GM20000 (cell line): ENCODE results near the gene BRD1.

ENCODE experiments used
- DNase-seq: peaks from one replicate; pipeline ENCODE4 v3.0.0; 2012; ENCODE audit warnings: low spot score
- CTCF ChIP-seq: IDR thresholded peaks from 2 replicates; pipeline ENCODE4 v1.5.1; 2012; ENCODE audit warnings: mild to moderate bottlenecking, control low read depth; ENCODE audit errors: extremely low read depth, missing control alignments

Gene BRD1

GRCh38 chr22:49749227-49749626 lies 78.4 kb downstream of the BRD1 start:
- DNase-seq = peak; percentile 26
- no peak for TF ChIP-seq CTCF

GRCh38 chr22:49748514-49748913 lies 79.2 kb downstream of the BRD1 start:
- no peak for DNase-seq

GRCh38 chr22:49747716-49748115 lies 80.0 kb downstream of the BRD1 start:
- no peak for TF ChIP-seq CTCF
- DNase-seq = no peak

More at GRCh38 chr22:49748514-49748913, 79.2 kb downstream of the BRD1 start:
- no peak for TF ChIP-seq CTCF

- TF ChIP-seq CTCF = no peak
- DNase-seq = no peak
These were observed 80.5 kb downstream of the BRD1 start for GRCh38 chr22:49747130-49747529.

- TF ChIP-seq CTCF = no peak
- DNase-seq = no peak
These were observed 81.6 kb downstream of the BRD1 start for GRCh38 chr22:49746065-49746464.

- no peak for DNase-seq
- TF ChIP-seq CTCF = no peak
These were observed 87.4 kb downstream of the BRD1 start for GRCh38 chr22:49740242-49740641.

- no peak for TF ChIP-seq CTCF
- DNase-seq = no peak
These were observed 88.5 kb downstream of the BRD1 start for GRCh38 chr22:49739138-49739537.
